NCI-H2171 treated with DMSO at 0.1 percent for 48 hours (cell line): ENCODE results near the gene PBX1.
A peak's percentile ranks its signal among the peaks of the same experiment; 100 is the strongest.

ENCODE experiments used
- DNase-seq: peaks from one replicate; lab custom pipeline; 2025; lab: John Stamatoyannopoulos, UW

PBX1 gene

GRCh38 chr1:164700683-164701082, 141.7 kb downstream of the PBX1 start:
- no peak for DNase-seq

DNA sequence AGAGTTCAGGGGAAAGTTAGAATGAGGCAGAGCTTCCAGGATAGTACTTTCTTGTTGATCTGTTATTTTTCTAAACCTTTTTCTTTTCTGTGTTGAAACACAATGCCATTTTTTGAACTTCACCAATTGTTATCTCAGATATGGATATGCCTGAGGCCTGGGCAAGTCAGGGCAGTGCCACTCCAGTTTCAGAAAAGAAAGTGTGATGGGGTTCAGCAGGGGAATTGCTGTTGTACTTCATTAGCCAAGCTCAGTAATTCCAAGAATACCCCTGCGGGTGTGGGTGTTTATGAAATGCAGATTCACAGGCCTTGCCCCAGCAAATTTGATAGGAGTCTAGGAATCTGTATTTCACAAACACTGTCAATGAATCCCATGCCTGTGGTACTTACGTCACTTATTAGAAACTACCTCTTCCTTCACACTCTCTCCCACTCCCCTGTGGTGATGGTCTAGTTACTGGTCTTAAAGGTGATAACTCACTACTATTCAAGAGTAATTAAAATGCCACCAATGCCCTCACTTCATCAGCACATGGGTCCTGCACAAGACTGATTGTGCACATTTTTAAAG, 142.3 kb downstream of the PBX1 start:
- no peak for DNase-seq

GRCh38 chr1:164702216-164702615, 143.2 kb downstream of the PBX1 start:
- DNase-seq, result no peak

DNA sequence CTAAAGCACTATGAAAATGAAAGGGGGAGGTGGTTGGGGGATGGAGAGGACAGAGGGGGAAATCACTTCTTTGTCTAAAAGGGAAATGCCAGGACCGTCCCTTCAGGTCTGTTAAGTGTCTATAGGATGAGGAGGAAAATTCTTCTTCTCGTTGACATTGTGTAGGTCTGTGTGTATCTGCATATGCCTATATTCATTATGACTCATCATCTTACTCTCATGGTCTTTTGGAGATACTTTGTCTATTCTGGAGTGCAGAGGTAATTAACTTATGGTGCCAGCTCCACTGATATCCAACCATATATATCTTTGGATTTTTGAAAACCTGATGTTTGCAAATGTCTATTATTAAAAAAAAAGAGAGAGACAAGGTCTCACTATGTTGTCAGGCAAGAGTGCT, 143.7 kb downstream of the PBX1 start:
- DNase-seq, result no peak

GRCh38 chr1:164703463-164703862, 144.5 kb downstream of the PBX1 start:
- DNase-seq, result no peak

- no peak for DNase-seq
Observed at GRCh38 chr1:164703960-164704411, 145.0 kb downstream of the PBX1 start.

- peak; percentile 63 for DNase-seq
Observed at GRCh38 chr1:164704954-164705353, 146.0 kb downstream of the PBX1 start.

DNA sequence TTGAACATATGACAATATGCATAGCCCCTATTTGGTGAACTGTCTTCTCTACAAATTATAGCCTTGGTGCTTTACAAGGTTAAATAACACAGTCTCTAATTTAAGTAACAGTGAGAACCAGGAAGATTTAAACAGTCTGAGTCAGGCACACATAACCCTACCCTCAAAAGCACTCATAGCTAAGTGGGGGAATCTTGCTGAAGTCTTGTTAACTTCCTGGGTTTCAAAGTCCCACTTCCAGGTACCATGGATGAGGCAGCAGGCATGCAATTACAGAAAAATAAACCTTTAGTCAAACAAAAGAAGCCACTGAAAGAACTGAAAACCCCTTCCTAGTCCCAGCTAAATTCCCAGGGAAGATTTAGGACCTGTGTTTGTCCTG, 147.6 kb downstream of the PBX1 start:
- DNase-seq, result no peak

DNA sequence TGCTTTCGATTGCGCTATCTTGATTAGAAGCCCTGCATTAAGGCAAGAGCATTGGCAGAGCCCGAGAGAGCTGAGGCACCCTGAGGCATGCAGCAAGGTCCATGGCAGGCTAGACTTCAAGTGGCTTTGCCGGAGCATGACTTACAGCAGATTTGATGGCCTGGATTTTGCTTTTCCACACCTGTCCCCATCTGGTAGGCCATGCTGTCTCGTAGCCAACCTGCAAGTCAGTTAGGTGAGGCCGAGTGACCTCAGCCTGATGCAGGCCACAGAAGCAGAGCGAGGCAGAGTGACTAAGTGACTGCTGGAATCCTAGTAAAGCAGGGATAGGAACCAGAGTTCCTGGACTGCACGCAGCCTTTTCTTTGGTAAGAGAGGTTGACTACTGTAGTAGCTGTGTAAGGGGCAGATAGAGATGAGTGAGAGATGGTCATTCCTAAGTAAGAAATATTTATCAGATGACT, 148.9 kb downstream of the PBX1 start:
- DNase-seq, result no peak

DNA sequence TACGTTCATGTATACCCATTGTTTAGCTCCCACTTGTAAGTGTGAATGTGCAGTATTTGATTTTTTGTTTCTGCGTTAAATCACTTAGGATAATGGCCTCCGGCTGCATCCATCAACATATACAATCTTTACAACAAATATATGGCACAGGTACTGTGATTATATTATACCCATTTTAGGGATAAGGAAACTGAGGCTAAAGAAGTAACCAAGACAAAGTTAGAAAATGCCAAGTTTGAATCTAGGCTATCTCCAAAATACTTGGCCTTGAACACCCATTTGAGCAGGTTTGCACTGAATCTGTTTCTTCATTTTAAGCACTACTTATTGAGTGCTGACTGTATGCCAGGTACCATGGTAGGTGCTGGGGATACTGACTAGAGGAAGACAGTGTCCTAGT, 149.6 kb downstream of the PBX1 start:
- no peak for DNase-seq

DNA sequence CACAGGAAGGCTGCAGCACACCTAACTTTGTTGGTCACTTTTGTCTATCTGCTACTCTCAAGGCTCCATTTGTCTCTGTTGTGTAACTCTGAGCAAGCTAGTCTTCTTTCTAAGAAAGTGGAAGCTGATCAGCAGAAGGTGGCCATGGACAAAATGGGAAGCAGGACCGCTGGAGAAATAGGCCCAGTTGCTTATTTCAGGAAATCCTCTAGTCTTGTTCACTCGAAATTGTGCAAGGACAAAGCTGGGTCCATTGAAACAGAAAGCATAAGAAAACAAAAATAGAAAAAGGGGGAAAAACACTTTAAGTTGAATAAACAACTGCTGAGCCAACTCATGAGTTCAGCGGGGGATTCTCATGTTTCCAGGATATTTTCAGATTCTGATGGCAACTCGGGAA, 150.1 kb downstream of the PBX1 start:
- DNase-seq, result no peak

DNA sequence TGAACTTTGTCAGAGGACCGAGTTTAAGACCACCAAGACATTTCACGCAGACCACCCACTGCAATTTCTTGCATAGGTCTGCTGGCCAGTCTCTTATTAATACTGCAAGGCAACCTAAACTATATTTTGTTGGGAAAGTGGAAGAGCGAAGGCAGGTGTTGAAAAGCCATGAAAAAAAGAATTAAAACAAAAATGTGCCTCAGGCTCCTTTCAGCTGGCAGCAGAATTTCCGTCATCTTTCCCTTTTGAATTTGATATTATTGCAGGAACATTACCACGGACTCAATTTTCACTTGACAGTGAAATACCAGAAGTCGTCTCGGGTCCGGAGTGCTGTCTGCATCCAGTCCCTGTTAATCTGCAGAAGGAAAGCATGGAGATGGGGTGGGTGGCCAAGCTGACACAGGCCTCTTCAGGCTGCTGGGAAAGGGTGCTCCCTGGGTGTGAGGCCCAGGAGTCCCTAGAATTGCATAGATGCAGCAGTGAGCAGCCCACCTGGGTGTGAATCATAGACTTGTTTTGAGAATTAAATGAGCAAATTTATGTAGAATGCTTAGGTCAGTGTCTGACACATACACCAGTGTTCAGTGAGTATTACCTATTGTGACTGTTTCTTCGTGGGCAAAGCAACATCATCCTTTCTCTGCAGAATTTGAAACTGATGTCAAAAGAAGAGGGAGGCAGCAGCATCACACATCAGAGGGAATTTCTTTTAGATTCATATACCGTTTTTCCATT, 150.7 kb downstream of the PBX1 start:
- no peak for DNase-seq

DNA sequence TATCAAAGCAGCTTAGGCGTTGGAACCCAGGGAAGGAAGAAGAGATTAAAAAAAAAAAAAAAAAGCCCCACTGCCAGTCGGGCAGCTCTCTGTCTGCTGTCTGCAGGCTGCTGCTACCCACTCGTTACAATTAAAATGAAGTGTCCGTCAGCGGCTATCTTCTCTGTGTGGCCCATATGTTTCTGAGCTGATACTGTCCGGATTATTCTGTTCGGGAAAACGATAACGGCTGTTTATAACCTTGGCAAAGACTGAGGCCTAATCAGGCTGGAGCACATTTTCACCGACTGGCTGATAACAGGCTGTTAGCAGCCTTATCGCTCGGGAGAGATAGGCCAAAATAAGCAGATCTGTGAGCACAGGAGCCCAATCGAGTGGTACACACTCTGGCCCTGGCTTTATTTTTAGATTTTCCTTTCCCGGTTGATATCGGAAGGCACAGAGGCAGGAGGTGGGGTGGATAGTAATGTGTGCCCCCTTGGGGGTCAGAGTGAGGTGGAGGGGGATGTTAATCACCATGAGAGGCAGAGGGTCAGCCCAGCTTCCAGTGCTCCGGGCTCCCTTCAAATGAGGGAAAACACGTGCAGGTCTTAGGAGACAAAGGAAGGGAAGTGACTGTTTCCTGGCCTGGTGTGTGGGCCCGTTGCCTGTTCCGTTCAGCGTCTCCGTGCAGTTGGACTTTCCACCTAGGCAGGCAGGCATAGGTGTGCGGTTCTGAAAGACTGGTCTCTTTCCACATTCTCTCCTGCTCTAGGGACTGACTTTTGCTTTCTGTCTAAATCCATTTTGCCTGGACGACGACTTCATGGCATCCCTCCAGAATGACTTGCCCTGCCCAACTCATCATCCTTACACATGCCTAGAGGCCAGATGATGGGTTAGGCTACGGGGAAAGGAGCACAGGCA, 153.4 kb downstream of the PBX1 start:
- DNase-seq, result no peak

DNA sequence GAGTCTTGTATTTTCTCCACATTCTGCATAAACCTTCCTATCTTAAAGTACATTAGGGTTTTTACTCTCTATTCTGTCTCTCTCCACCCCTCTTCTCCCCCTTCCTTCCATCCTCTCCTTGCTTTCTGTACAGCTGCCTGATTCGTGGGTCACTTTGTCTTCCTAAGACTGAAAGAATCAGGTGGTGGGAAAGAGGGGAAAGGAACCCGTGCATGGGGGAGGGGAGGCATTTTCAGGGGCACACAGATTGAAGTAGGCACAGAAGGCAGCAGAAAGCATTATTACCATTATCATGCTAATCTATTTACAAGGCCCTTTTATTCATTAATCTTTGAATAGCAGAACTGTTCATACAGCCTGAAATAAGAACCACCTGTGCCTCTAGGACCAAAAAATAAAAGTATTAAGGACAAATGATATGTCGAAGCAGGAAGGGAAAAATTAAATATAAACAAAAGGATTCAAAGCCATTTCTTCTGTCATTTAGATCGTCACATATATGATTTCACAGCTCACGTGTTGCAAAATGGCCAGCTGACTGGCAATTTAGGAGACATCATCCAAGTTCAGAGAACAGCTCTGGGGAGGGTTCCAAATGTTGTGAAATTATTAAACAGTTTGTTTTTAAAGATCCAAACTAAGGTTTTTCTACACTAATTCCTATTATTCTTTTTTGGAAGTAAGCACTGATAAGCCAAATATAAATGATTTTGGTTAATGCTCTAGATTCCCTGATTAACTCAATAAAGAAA, 154.6 kb downstream of the PBX1 start:
- no peak for DNase-seq

- no peak for DNase-seq
Observed at GRCh38 chr1:164716992-164717703, 158.2 kb downstream of the PBX1 start.

- DNase-seq, result no peak
Observed at GRCh38 chr1:164718821-164719220, 159.8 kb downstream of the PBX1 start.

- DNase-seq, result no peak
Observed at GRCh38 chr1:164719676-164720439, 160.9 kb downstream of the PBX1 start.

DNA sequence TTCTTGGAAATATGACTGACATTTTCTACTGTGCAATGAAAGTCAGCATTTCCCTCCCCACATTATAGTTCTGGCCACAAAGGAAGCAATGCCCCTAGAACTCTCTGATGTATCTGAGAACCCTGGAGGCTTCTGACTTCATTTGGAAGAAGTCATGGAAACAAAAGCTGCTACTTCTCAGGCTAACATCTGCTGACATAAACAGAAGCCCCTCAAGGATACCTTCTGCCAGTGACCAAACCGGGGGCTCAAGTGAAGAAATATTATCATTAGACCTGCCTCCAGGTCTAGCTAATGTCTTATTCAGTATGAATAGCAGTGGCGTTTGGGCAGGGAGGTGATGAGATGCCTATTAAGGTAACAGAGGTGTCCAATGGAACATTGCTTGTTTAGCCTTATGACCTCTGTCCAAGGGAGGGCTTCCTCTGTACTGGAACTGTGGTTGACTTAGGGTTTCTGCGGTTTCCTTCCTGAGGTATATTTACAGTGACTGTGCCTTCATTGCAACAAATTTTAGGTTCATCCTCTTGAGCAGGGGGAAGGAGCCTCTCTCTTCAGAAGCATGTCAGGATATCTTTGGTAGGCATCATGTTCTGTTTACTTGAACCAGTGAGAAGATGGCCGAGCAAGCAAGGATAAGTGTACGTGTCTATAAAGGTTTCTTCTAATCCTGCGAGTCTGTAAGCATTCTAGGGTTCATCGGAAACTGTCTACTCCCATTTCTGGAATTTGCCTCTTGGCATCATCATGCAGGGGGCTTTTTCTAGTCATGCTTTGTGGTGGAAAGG, 161.7 kb downstream of the PBX1 start:
- DNase-seq, result no peak

DNA sequence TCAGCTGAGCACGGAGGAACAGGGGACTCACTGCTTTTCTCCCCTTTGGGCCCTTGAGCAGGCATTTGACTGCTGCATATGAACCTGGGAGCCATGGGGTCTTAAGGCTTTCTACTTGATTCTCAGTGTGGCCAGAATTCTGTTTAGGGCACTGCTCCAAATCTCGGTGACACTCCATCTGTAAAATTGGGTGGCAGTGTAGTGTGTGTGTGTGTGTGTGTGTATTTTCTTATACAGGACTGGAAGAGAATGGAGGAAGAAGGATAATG, 162.2 kb downstream of the PBX1 start:
- DNase-seq, result no peak

- no peak for DNase-seq
Observed at GRCh38 chr1:164723296-164723798, 164.4 kb downstream of the PBX1 start.
